Liver (tissue), 3 donors: ENCODE data around the gene SNCAIP.

Experiments used
- EGR1 ChIP-seq, 2 donors: IDR thresholded peaks; 2 replicates each; pipeline ENCODE4 v1.6.1; 2016 to 2018; ENCODE audit warnings: antibody characterized with exemption in 2 of 2, low read depth in 2 of 2
- FOXA2 ChIP-seq: IDR thresholded peaks from 2 replicates; pipeline ENCODE4 v1.6.1; 2016; ENCODE audit warnings: antibody characterized with exemption
- HNF4A ChIP-seq, 2 donors: conservative IDR thresholded peaks; 2 replicates each; pipeline ENCODE4 v1.6.1; 2016; ENCODE audit warnings: antibody characterized with exemption in 2 of 2, mild to moderate bottlenecking in 2 of 2
- JUND ChIP-seq, 2 donors: IDR thresholded peaks; 2 replicates each; pipeline ENCODE4 v1.6.1; 2016; ENCODE audit warnings: antibody characterized with exemption in 2 of 2
- RAD21 ChIP-seq, 2 donors: IDR thresholded peaks; 2 replicates each; pipeline ENCODE4 v1.6.1; 2016; ENCODE audit warnings: antibody characterized with exemption in 2 of 2, mild to moderate bottlenecking in 2 of 2
- SP1 ChIP-seq: IDR thresholded peaks from 2 replicates; pipeline ENCODE4 v1.6.1; 2018; ENCODE audit warnings: antibody characterized with exemption, mild to moderate bottlenecking
- TF ChIP-seq, protein P1 (sequence below): IDR thresholded peaks from 2 replicates; pipeline ENCODE4 v1.6.1; 2016; ENCODE audit warnings: antibody characterized with exemption, mild to moderate bottlenecking
- TF ChIP-seq, protein P2 (sequence below): fragments of 150-350 bp; IDR thresholded peaks from 2 replicates; pipeline ENCODE4 v1.5.1; 2017; ENCODE audit warnings: improper control_type of control experiment, low read depth, low read length; ENCODE audit not compliant: missing input control
- TF ChIP-seq, protein P3 (sequence below): IDR thresholded peaks from 2 replicates; pipeline ENCODE4 v1.6.1; 2016; ENCODE audit warnings: antibody characterized with exemption
- donor health status: healthy.
- donor health status: healthy.

DNA sequence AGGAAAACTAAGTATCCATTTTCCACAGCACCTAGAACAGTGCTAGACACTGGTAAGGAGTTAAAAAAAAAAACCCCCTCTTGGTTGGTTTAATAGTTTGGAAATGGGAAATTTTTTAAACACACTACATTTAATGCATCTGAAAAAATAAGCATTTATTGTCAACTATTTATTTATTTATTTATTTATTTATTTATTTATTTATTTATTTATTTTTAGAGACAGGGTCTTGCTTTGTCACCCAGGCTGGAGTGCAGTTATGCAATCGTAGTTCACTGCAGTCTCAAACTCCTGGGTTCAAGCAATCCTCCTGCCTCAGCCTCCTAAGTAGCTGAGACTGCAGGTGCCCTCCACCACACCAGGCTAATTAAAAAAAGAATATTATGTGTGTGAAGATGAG, 51.6 kb downstream of the SNCAIP start:
- TF ChIP-seq SP1: no peak
- TF ChIP-seq, protein P1, sequence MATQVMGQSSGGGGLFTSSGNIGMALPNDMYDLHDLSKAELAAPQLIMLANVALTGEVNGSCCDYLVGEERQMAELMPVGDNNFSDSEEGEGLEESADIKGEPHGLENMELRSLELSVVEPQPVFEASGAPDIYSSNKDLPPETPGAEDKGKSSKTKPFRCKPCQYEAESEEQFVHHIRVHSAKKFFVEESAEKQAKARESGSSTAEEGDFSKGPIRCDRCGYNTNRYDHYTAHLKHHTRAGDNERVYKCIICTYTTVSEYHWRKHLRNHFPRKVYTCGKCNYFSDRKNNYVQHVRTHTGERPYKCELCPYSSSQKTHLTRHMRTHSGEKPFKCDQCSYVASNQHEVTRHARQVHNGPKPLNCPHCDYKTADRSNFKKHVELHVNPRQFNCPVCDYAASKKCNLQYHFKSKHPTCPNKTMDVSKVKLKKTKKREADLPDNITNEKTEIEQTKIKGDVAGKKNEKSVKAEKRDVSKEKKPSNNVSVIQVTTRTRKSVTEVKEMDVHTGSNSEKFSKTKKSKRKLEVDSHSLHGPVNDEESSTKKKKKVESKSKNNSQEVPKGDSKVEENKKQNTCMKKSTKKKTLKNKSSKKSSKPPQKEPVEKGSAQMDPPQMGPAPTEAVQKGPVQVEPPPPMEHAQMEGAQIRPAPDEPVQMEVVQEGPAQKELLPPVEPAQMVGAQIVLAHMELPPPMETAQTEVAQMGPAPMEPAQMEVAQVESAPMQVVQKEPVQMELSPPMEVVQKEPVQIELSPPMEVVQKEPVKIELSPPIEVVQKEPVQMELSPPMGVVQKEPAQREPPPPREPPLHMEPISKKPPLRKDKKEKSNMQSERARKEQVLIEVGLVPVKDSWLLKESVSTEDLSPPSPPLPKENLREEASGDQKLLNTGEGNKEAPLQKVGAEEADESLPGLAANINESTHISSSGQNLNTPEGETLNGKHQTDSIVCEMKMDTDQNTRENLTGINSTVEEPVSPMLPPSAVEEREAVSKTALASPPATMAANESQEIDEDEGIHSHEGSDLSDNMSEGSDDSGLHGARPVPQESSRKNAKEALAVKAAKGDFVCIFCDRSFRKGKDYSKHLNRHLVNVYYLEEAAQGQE: no peak
- TF ChIP-seq, protein P2, sequence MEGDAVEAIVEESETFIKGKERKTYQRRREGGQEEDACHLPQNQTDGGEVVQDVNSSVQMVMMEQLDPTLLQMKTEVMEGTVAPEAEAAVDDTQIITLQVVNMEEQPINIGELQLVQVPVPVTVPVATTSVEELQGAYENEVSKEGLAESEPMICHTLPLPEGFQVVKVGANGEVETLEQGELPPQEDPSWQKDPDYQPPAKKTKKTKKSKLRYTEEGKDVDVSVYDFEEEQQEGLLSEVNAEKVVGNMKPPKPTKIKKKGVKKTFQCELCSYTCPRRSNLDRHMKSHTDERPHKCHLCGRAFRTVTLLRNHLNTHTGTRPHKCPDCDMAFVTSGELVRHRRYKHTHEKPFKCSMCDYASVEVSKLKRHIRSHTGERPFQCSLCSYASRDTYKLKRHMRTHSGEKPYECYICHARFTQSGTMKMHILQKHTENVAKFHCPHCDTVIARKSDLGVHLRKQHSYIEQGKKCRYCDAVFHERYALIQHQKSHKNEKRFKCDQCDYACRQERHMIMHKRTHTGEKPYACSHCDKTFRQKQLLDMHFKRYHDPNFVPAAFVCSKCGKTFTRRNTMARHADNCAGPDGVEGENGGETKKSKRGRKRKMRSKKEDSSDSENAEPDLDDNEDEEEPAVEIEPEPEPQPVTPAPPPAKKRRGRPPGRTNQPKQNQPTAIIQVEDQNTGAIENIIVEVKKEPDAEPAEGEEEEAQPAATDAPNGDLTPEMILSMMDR: no peak
- TF ChIP-seq FOXA2: no peak
- no peak for TF ChIP-seq RAD21 (IDR thresholded peaks at IDR 0.05)
- no peak for TF ChIP-seq JUND (IDR thresholded peaks at IDR 0.05)
- TF ChIP-seq EGR1 (IDR thresholded peaks at IDR 0.05; ENCODE audit: low read depth in 2 of 2): no peak
- no peak for TF ChIP-seq HNF4A (conservative IDR thresholded peaks at IDR 0.05)
- TF ChIP-seq, protein P3, sequence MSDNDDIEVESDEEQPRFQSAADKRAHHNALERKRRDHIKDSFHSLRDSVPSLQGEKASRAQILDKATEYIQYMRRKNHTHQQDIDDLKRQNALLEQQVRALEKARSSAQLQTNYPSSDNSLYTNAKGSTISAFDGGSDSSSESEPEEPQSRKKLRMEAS: no peak
